Activated B cell treated with CpG ODN at 0.5 μM for 24 hours (primary cell): Measurements from ENCODE around the gene PODXL. TPM values are rescaled to one million over a fixed set of nuclear protein-coding genes. Genes with fewer than 3 reads are reported as not detected.

ENCODE experiments used
- ATAC-seq: fragments of 200-7000 bp; cut with Tn5 transposase; one replicate; pipeline ENCODE4 v1.10.0; 2021; ENCODE audit warnings: low read depth, mild to moderate bottlenecking, moderate library complexity
- CTCF ChIA-PET: fragments of 350-600 bp; sonication (Branson Sonifier 250); formaldehyde crosslinking; loops from one replicate; lab custom pipeline; 2021; ENCODE audit warnings: antibody characterized with exemption; lab: Charles Lee
- POLR2A ChIA-PET: fragments of 350-600 bp; sonication (Branson Sonifier 250); formaldehyde crosslinking; loops from one replicate; lab custom pipeline; 2021; ENCODE audit warnings: antibody characterized with exemption; lab: Charles Lee
- DNase-seq: peaks from one replicate; pipeline ENCODE4 v3.0.0; 2022
- H3K27ac Mint-ChIP-seq: one replicate; pipeline ENCODE4 v1.8.0; 2020; ENCODE audit warnings: mixed read lengths
- H3K27me3 Mint-ChIP-seq: one replicate; pipeline ENCODE4 v1.8.0; 2021; ENCODE audit warnings: mixed read lengths
- H3K36me3 Mint-ChIP-seq: one replicate; pipeline ENCODE4 v1.8.0; 2021; ENCODE audit warnings: low read depth, mixed read lengths
- H3K4me1 Mint-ChIP-seq: one replicate; pipeline ENCODE4 v1.8.0; 2021; ENCODE audit warnings: mixed read lengths
- H3K4me3 Mint-ChIP-seq: one replicate; pipeline ENCODE4 v1.8.0; 2020; ENCODE audit warnings: mild to moderate bottlenecking, mixed read lengths
- H3K9me3 Mint-ChIP-seq: one replicate; pipeline ENCODE4 v1.8.0; 2020; ENCODE audit warnings: mixed read lengths
- intact Hi-C: fragments of 100-400 bp; cut with micrococcal nuclease; formaldehyde crosslinking; loops from one replicate; pipeline ENCODE4 v1.15.1; 2024
- total RNA-seq: library from RNA; stranded (reverse); gene quantifications from 2 replicates; pipeline ENCODE4 v1.2.3, GENCODE V29; 2022
- TF ChIP-seq, protein P1 (sequence below): fragments of 200-600 bp; IDR thresholded peaks from one replicate; pipeline ENCODE4 v1.8.0; 2022; ENCODE audit warnings: antibody characterized with exemption, mild to moderate bottlenecking

The PODXL gene
- total RNA-seq, 1 donor from 2014 or later, result 1.4 TPM

GRCh38 chr7:131602304-131602993, 46.0 kb upstream of the PODXL start:
- Mint-ChIP-seq H3K27ac (no peak overlapping the region), H3K27me3 (peaks cover 12% of the 10 kb centered on the region), H3K9me3 (no peaks in the 10 kb centered on the region), H3K4me1 (no peaks in the 10 kb centered on the region), H3K36me3 (no peaks in the 10 kb centered on the region), H3K4me3 (no peak overlapping the region)
- ChIA-PET CTCF (no interaction called here), POLR2A (no interaction called here)
- TF ChIP-seq, protein P1, sequence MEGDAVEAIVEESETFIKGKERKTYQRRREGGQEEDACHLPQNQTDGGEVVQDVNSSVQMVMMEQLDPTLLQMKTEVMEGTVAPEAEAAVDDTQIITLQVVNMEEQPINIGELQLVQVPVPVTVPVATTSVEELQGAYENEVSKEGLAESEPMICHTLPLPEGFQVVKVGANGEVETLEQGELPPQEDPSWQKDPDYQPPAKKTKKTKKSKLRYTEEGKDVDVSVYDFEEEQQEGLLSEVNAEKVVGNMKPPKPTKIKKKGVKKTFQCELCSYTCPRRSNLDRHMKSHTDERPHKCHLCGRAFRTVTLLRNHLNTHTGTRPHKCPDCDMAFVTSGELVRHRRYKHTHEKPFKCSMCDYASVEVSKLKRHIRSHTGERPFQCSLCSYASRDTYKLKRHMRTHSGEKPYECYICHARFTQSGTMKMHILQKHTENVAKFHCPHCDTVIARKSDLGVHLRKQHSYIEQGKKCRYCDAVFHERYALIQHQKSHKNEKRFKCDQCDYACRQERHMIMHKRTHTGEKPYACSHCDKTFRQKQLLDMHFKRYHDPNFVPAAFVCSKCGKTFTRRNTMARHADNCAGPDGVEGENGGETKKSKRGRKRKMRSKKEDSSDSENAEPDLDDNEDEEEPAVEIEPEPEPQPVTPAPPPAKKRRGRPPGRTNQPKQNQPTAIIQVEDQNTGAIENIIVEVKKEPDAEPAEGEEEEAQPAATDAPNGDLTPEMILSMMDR, result no peak
- intact Hi-C loops, result no loop called here
- DNase-seq (no peak), ATAC-seq (no peak)

DNA sequence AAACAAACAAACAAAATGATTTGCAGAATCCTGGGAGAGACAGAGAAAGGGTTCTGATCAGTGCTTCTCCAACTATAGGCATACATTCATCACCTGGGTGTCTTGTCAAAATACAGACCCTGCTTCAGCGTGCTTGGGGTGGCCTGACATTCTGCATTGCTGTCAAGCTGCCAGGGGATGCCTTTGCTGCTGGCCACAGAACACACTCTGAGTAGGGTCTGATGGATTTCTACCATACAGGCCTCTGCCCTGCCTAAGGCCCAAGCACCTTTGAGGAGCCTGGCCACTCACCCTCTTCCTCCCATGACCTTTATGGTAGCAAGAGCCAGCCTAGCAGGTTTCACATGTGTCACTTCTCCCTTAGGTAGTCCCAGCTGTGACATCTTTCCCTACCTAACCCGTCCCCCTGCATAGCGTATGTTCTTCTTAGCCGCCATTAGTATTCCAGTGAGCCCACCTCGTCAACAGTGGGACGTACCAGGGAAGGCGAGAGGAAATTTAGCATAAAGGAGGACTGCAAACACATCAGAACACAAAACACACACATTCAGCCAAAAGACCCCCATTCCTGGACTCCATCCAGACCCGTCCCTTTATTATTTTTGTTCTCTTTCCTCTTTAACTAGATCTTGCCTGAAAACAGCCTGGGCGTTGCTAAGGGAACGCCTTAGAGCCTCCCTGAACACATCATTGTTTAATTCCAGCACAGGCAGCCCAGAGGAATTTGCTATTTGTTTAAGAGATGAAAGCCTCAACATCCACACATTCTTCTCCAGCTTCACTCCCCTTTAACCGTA, 43.9 kb upstream of the PODXL start:
- H3K27me3 Mint-ChIP-seq, result peaks cover 4% of the 10 kb centered on the region
- POLR2A ChIA-PET, result no interaction called here
- no peak for DNase-seq
- H3K27ac Mint-ChIP-seq, result no peak overlapping the region
- H3K9me3 Mint-ChIP-seq, result no peaks in the 10 kb centered on the region
- intact Hi-C loops, result no loop called here
- H3K4me1 Mint-ChIP-seq, result no peaks in the 10 kb centered on the region
- CTCF ChIA-PET, result no interaction called here
- TF ChIP-seq, protein P1, result no peak
- H3K4me3 Mint-ChIP-seq, result no peak overlapping the region
- ATAC-seq, result no peak
- H3K36me3 Mint-ChIP-seq, result no peaks in the 10 kb centered on the region

GRCh38 chr7:131596785-131597184, 40.4 kb upstream of the PODXL start:
- POLR2A ChIA-PET, result no interaction called here
- H3K9me3 Mint-ChIP-seq, result no peaks in the 10 kb centered on the region
- TF ChIP-seq, protein P1, result no peak
- intact Hi-C loops, result no loop called here
- no peak overlapping the region for H3K27ac Mint-ChIP-seq
- no peak overlapping the region for H3K4me3 Mint-ChIP-seq
- CTCF ChIA-PET, result no interaction called here
- peaks cover 3% of the 10 kb centered on the region for H3K27me3 Mint-ChIP-seq
- no peak for ATAC-seq
- no peak for DNase-seq
- H3K4me1 Mint-ChIP-seq, result no peaks in the 10 kb centered on the region
- H3K36me3 Mint-ChIP-seq, result no peaks in the 10 kb centered on the region

DNA sequence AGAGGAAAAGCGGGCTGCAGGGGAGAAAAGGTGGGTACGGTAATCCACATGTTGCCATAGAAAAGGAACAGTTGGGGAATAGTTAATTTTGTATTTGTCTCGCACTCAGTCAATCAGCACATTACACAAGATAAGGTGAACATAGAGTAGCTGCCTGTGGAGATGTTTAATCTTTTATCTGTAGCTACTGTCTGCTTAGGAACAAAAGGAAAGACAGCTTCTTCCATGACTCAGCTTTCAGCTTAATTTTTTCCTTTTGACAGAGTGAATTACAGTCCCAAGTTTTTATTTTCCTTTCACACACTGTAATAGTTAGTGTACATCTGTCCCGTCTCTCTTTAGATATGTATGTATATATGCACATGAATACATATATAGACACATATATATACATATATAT, 39.3 kb upstream of the PODXL start:
- TF ChIP-seq, protein P1, result no peak
- H3K36me3 Mint-ChIP-seq, result no peaks in the 10 kb centered on the region
- CTCF ChIA-PET, result no interaction called here

DNA sequence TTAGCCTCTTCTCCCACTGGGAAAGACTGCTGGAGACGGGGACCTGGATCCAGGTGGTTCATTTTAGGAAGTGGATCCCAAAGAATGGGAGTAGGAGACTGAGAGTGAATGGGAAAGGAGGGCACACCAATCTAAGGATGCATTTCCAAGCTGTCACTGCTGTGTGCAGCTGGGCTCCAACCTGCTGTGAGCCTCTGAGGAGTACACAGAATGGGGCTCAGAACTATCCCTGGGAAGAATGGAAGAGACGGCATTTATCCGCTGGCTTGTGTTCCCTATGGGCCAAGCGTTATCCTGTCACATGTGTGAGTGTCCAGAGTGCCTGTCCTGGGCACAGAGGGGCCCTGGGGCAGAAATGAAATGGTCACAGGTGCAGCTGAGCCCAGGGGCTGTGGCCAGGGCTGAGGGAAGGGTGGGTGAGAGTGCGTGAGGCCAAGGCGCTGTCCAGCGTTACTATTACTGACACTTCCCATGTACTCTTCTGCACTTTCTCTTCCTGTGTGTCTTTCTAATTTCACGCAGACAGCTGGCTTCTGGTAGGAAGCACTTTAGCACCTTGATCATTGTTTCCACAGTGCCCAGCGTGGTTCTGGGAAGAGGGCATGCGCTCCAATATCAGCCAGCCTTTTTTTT, 35.4 kb upstream of the PODXL start:
- H3K27me3 Mint-ChIP-seq, result peaks cover 3% of the 10 kb centered on the region
- TF ChIP-seq, protein P1, result no peak
- no peaks in the 10 kb centered on the region for H3K36me3 Mint-ChIP-seq
- ChIA-PET CTCF (no interaction called here), POLR2A (interaction anchor here (0.6 kb wide), 1 partner anchor 44 kb away, joined by 12 read pairs; no protein-coding TSS in a partner anchor)
- DNase-seq, result no peak
- H3K9me3 Mint-ChIP-seq, result no peaks in the 10 kb centered on the region
- intact Hi-C loops, result no loop called here
- no peak for ATAC-seq
- no peaks in the 10 kb centered on the region for H3K4me1 Mint-ChIP-seq
- no peak overlapping the region for H3K4me3 Mint-ChIP-seq
- H3K27ac Mint-ChIP-seq, result no peak overlapping the region

More for the DNA sequence above, 39.3 kb upstream of the PODXL start:
- H3K4me3 Mint-ChIP-seq, result no peak overlapping the region
- intact Hi-C loops, result no loop called here
- ATAC-seq (no peak), DNase-seq (no peak)
- no peaks in the 10 kb centered on the region for H3K4me1 Mint-ChIP-seq
- H3K27me3 Mint-ChIP-seq, result peaks cover 3% of the 10 kb centered on the region
- H3K9me3 Mint-ChIP-seq, result no peaks in the 10 kb centered on the region
- H3K27ac Mint-ChIP-seq, result no peak overlapping the region
- POLR2A ChIA-PET, result no interaction called here
